GM19452 (cell line): Measurements from ENCODE around the gene SHISA7.
"Not testable (repeated sequence)": the region's sequence is repeated elsewhere in the genome, so short reads cannot be mapped to it uniquely, and the experiment has no call there.

Experiments used
- ATAC-seq: cut with Tn5 transposase; IDR thresholded peaks from one replicate; pipeline ENCODE4 v1.9.1; 2021; ENCODE audit not compliant: unreplicated experiment

SHISA7 gene

DNA sequence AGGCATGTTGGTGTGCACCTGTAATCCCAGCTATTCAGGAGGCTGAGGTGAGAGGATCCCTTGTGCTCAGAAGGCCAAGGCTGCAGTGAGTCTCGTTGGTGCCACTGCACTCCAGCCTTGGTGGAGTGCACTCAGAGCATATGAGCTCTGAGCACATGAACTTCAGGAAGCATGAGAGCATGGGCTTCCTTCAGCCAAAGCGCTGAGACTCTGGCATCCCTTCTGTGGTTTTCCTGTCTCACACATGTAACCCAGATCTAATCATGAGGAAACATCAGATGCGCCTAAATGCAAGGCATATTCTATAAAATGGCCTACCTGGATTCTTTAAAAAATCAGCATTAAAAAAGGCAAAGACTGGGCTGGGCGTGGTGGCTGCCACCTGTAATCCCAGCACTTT, 21.8 kb downstream of the SHISA7 start:
- ATAC-seq = not testable (repeated sequence)

DNA sequence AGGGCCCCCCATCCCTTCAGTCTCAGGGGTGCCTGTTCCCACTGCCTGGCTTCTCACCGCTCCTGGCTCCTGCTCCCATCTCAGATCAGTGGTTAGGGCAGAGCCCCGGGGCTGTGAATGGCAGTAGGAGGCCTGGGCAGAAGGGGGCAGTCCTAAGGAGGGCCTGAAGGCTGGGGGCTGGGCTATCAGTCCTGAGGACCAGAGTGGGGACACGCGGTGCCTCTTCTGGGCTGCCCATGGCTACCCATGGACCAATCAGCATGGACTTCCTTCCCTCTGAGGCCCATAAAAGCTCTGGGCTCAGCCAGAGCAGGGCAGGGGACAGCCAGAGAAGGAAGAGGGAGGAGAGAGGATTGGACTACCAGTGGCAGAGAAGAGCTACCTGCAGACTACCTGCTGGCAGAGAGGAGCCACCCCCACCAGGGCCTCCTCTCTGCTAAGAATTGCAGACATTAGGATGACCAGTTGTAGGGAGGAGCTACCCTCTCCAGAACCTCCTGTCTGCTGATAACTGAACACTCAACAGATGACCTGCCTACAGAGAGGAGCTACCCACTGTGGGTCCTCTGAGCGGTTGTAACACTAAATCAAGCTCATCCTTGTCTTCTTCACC, 23.4 kb downstream of the SHISA7 start:
- ATAC-seq = no peak

DNA sequence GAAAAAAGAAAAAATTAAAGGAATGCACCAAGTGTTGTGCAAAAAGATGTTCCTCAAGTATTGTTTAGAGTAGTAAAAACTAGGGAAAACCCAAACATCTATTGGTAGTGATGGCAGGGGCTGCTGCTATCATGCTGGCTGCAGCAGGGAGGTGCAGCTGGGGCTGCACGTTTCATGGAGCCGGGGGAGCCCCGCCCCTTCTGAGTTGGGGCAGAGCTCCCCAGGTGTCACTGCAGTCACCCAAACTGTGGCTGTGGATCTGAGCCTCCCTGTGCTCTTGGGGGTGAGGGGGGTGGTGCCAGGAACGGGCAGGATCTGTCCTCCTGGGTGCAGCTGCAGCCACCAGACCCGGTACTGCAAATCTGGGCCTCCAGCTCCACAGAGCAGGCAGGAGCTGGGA, 24.0 kb downstream of the SHISA7 start:
- ATAC-seq = no peak

DNA sequence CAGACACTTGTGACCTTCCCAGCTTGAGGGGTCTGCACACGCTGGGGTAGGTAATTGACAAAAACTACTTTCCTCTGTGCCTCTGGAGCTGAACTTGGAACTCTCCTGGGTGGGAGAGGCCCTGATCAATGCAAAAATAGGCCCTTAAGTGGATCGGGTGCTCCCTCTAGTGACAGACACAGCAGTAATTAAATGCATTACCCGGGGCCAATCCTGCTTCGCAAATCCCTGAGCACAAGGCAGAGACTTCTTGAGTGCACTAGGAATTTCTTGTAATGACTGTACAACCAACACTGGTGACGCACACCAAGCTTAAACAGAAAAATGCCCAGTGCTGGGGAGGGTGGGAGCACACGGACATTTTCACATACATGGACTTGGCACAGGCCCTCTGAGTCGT, 24.9 kb downstream of the SHISA7 start:
- no peak for ATAC-seq

DNA sequence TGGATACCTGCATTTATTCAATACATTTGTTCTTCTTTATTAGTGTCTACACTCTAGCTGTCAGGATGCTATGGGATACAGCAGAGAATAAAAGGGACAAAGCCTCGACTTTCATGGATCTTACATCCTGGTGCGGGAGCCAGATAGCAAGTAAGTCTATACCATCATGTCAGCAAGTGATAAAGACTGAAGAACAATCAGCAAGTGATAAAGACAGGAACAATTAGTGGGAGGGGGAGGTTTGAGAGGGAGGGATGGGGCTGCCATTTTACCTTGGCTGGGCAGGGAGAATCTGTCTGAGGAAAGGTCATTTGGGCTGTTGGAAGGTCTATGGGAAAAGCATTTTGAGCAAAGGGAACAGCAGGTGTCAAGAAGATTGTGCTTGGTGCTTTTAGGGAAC, 32.9 kb downstream of the SHISA7 start:
- ATAC-seq = no peak

DNA sequence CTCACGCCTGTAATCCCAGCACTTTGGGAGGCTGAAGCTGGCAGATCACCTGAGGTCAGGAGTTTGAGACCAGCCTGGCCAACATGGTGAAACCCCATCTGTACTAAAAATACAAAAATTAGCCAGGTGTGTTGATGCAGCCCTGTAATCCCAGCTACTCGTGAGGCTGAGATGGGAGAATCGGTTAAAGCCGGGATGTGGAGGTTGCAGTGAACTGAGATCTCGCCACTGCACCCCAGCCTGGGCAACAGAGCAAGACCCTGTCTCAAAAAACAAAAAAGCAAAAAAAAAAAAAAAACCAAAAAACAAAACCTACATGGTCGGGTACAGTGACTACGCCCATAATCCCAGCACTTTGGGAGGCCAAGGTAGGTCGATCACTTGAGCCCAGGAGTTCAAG, 33.9 kb downstream of the SHISA7 start:
- ATAC-seq = not testable (repeated sequence)

DNA sequence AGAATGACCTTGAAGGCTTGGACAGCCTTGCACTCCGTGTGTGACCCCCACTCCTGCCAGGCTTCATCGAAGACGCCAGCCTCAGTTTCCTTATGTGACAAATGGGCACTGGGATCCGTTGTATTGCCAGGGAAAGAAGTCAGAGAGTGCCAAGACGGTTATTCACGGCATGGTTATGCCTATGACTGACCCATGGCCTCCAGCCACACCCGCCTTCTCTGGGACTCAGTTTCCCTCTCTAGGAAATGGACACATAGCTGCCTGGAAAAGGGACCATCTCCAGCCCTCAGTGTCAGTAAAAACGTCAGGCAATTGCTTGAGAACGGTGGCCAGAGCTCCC, 34.6 kb downstream of the SHISA7 start:
- no peak for ATAC-seq

DNA sequence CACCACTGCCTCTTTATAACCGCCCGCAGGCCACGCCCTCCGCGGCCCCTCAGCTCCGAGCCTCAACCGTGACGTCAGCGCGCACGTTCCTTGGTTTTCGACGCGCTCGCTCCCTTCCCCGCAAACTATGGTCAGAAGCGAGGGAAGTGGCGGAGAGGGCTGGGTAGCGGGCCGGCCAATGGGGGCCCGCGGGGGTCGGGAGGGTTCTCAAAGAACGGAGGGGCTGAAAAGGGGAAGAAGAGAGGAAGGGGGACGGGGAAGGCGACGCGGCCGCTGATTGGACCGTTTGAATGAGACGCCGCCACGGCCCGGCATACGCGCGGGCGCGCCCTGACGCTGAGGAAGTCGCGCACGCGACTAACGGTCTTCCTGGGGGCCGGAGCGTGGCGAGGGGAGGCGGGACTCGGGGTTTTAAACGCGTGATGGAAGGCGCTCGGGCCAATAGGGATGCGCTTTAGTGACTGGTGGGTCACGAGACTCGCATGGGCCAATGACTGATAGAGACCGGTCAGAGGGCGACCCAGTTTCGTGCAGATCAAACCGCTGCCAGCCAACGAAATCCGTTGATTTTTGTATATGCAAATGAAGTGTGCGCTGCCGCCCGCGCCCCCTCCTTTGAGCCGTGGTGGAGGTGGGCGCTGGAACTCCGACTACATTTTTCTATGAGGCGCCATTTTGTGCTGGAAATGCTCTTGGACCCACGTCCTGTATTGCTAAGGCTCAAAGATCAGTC, 35.1 kb downstream of the SHISA7 start:
- peak; percentile 79 for ATAC-seq

DNA sequence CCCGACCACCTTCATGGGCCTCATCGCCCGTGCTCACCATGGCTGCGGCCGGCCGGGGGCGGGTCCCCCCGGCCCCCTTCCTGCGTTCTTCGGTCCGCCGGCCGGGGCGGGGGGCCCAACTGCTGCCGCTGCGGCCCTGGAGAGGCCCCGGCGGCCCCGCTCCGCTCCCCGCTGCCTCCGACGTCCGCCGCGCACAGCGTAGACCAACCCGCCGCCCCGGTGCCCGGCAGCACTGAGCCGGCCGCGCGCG, 35.6 kb downstream of the SHISA7 start, which contains the start of gene UBE2S:
Gene UBE2S (minus strand): TSS at position 239 of the 250 bp plus-strand sequence. CDS start 199 bp downstream, at position 40.
- ATAC-seq = peak; percentile 27

DNA sequence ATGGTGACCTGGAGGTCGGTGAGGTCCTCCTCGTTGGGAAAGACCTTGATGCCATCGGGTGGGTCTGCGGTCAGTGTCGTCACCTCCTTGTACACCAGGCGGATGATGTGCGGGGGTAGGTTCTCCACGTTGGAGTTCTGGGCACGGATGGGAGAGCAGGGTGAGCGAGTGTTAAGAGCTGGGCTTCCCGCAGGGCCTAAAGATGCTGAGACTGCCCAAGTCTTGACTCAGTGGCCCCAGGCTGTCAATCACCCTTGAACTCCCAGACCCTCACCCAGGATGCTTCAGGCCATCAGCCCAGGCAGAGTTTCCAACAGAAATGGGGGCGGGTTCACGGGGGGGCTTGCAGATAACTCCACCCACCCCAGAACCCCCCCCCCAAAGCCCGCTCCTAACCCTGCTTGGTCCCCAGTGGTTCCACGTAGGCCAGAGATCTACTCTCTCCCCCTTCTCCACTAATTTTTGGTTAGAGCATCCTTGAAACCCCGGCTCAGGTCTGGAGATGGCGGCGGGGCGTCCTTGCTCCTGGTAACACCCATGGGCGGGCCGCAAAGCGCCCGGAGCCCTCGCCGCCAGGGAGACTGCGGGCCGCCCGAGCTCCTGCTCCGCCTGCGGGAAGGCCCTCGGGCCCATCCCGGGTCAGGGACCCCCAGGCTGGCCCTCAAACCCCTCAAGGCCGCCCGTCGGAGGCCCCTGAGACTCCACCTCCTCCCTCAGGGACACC, 36.1 kb downstream of the SHISA7 start:
- no peak for ATAC-seq

DNA sequence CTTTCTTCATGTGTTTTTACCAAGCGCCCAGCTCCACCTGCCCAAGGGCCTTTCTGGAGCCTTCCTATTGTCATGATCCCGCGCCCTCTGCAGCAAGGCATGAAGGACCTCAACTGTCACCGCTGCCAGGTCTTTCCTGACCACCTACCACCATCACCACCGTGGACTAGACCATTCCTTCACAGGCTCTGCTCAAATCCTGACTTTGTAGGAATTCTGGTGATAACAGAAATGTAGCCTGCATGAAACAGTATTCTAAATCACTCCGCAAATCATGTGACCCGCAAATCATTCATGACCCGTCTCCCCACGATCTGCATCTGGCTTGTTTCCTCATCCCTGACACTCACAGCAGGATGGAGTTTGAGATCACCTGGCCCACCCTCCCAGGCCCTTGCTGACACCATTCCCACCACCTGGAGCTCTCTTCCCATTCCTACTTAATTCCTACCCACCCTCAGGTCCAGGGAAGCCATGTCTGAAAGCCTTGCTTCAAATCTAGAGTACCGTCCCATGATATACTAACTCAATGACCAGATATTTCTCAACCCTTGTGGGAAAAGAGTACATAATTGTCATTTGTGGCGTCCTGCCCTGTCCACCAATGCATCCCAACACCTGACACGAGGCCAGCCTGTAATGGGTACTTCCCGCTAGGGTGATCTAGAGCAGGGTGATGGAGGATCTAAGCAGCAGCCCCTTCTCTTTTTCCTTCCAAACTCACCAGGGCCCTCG, 36.8 kb downstream of the SHISA7 start:
- ATAC-seq = no peak

DNA sequence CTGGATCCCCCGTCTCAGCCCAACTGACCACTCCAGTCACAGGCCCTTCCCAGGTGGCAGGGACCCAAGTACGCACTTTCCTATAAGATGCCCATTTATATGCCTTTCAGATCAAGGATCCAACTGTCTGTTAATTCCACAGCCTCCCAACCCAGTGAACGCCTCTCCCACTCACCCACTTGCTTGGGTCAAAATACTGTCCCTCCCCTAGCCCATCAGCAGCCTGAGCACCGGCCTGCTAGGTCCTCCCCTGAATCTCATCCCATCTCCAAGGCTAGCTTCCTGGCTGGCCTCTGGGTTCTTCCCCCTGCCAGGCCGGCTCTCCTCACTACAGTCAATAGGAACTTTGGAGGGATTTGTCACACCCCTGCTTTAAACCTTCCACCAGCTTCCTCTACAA, 37.5 kb downstream of the SHISA7 start:
- ATAC-seq = no peak

DNA sequence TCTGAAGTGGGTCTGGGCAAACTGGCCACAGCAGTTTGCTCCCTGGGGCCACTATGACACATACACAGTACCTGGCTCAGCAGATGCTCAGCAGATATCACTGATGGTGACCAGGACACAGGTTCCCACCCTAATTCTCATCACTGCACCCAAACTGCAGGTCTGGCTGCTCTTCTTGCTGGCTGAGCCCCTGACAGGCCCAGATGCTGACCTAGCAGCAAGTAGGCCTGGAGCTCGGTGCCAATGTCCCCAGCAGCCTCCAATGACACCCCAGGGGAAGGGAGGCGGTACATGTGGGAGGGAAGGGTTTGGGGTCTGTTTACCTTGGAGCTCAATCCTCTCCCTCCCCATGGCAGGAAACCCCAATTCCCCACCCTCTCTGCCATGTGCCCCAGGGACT, 40.6 kb downstream of the SHISA7 start:
- ATAC-seq = no peak

DNA sequence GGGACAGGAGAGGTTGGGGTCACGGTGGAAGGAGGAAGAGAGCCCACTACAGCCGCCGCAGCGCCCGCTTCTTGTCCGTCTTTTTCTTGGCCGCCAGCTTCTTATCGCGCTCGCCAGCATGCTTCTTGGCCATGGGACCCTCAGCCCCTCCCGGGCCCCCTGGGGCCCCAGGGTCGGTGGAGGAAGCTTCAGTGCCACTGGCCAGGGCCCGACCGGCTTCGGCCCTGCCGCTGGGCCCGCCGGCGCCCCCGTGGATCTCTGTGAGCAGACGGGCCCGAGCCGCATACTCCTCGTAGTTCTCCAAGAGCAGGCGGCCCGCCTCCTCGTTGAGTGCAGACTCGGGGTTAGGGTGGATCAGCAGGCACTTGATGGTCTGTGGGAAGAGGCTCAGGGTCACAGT, 41.7 kb downstream of the SHISA7 start:
- not testable (repeated sequence) for ATAC-seq

DNA sequence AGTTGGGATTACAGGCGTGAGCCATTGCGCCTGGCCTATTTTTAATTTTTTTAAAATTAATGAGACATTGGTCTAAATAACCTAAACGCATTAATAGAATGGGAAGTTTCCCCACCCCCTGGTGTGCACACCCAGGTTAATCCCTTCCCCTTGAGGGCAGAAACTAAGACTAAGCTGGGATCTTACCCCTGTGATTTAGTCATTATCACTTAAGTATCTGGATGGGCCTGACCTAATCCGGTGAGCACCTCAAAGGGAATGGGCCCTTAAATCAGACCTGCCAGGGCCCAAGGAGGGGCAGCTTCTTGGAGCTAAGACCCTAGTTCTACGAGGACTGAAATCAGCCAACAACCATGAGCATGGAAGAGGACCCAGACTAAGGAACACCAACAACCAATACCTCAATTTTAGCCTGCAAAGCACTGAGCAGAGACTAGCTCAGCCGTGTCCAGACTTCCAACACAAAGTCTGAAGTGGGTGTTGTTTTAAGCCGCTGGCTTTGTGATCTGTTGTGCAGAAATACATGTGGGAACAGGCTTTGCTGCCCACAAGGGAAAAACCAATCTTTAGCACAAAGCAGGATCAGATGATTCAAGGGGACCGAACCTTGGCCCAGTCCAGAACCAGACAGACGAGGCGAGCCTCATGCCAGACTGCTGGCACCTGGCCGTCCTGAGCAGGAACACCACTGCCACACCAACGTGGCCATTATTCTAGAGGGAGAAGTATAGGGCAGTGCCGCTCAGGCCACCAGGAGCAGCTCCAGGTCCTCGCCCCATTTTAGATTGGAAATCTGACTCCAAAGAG, 42.6 kb downstream of the SHISA7 start:
- ATAC-seq = no peak

DNA sequence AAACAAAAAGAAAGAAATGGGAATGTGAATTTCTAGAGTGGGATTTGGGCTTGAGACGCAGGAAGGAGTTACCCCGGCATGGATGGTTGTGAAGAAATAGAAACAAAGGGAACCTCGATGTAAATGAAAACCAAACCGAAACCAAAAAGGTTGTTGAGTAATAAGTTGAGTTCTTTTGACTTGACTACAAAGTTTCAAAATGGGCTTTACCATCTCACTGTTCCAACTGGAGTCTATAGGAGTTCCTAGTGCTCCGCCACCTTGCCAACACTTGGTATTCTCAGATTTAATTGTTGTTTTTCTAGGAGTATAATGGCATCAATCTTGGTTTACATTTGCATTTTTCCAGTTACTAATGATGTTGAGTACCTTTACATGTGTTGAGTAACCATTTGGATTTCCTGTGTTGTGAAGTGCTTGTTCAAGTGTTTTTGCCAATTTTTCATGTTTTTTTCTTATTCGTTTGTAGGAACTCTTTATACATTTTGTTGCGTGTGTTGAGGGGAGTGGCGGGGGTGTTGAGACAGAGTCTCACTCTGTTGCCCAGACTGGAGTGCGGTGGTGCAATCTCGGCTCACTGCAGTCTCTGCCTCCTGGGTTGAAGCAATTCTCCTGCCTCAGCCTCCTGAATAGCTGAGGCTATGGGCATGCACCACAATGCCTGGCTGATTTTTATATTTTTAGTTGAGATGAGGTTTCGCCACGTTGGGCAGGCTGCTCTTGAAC, 44.7 kb downstream of the SHISA7 start:
- ATAC-seq = no peak

DNA sequence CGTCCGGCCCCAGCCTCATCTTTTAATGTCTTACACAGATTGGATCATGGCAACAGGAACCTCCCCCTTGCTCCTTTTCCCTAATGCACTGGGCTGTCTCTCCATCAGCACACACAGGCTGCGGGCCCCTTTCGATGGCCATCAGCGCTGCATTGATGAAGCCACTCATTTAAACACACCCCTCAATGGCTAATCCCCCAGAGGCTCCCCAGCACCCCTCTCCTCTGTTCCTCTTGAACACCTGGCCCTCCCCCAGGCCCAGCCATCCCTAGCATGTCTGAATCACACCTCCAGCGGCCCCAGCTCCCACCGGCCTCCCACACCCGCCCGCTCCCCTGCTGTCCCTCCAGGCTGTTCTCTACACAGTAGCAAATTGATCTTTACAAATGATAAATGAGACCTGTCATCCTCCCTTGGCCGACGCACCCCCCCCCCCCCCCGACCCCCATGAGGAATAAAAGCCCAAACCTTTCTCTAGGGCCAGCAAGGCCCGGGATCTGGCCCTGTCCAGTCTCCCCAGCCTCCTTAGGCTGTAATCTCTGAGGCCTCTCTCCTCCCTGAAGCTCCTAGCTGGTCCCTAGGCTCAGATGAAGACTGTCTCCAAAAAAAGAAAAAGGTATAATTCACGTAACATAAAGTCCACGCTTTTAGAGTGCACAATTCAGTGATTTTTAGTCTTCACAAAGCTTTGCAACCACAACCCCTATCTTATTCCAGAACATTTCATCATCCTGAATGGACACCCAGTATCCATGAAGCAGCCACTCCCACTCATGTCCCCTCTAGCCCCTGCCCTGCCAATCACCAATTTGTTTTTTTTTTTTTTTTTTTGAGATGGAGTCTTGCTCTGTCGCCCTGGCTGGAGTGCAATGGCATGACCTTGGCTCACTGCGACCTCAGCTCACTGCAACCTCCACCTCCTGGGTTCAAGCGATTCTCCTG, 50.0 kb downstream of the SHISA7 start:
- ATAC-seq = no peak

DNA sequence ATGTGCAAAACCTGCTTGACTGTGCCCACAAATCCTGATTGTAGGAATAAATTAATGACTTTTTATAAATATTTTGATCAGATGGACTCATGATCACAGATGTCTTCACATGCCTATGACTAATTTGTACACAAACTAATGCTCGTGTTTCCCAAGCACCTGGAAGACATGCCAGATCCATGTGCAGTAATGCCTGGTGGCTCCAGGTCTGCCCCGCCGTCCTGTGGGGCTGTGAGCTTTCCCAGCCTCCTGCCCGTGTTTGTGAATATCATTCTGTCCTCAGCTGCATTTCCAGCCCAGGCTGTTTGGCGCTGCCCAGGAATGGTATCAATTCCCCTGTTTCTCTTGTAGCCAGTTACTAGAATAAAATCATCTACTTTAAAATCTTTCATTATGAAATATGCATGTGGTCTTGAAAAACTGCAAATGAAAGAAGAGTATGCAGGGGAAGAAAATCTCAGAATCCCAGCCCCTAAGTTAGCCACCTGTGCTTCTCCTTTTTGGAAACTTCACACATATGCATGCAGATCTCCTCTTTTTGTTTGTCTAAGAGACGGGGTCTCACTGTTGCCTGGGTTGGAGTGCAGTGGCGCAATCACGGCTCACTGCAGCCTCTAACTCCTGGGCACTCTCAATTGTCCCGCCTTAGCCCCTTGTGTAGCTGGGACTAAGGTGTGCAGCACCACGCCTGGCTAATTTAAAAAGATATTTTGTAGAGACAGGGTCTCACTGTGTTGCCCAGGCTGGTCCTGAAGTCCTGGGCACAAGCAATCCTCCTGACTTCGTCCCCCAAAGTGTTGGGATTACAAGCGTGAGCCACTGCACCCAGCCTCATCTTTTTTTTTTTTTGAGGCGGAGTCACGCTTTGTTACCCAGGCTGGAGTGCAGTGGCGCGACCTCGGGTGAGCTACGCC, 51.1 kb downstream of the SHISA7 start:
- no peak for ATAC-seq
